Activated effector memory CD4-positive, alpha-beta T cell treated with Interleukin-2 at 50 U/mL for 16 hours (primary cell): ENCODE data around the gene MIER3.

Experiments used
- DNase-seq: peaks from one replicate; pipeline ENCODE4 v3.0.0-alpha.2; 2020

MIER3 gene

DNA sequence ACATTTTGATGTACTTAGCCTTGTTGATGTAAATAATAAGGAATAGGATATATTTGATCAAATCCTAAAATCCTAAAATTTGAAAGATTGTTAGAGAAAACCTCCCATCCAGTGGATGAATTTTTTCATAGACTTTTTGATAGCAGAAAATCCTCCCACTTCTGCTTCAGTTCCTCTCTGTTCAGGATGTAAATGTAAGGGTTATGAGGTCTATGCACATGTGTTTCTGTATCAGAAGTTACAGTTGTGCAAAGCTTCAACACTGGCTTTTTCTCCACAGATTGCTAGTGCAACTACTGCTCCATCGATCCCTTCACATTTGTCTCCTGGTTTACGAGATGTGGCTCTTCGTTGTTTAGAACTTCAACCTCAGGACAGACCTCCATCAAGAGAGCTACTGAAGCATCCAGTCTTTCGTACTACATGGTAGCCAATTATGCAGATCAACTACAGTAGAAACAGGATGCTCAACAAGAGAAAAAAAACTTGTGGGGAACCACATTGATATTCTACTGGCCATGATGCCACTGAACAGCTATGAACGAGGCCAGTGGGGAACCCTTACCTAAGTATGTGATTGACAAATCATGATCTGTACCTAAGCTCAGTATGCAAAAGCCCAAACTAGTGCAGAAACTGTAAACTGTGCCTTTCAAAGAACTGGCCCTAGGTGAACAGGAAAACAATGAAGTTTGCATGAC, 58.5 kb downstream of the MIER3 start:
- DNase-seq: no peak

DNA sequence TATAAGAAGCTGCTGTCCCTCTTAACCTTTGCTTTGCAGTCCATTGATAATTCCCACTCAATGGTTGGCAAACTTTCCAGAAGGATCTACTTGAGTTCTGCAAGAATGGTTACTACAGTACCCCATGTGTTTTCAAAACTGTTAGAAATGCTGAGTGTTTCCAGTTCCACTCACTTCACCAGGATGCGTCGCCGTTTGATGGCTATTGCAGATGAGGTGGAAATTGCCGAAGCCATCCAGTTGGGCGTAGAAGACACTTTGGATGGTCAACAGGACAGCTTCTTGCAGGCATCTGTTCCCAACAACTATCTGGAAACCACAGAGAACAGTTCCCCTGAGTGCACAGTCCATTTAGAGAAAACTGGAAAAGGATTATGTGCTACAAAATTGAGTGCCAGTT, 70.4 kb downstream of the MIER3 start:
- DNase-seq: no peak

DNA sequence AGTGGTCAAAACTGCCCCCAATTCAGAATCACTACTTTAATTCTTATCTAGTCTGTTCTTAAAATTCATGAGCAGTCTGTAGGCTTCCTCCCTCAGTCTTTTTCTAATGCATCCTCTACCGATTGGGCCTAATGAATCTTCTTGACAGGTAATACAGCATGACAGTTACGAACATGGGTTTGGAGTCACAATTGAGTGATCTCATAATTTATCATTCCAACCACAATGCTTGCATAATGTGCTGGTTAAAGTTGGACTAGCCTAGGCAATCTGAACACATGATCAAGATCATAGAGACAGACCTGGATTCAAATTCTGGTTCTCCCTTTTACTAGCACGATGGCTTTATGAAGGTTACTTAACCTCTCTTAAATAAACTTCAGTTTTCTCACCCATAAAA, 75.6 kb downstream of the MIER3 start:
- DNase-seq: no peak

DNA sequence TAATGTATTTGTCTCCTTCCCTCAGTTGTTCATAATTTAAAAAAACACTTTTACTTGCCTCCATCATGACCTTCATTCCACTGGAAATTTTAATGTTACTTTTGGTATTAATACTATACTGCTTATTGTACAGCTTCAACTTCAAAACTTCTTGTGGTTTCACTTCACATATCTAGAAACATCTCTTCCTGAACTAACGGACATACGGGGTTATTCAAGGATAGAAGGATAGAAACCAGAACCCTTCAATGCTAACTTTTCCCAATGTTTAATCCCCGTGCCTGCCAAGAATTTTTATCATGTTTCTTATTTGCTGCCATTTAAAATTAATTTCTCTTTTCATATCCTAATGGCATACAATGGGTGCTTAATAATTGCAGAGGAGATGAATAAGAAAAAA, 78.9 kb downstream of the MIER3 start:
- DNase-seq: no peak

DNA sequence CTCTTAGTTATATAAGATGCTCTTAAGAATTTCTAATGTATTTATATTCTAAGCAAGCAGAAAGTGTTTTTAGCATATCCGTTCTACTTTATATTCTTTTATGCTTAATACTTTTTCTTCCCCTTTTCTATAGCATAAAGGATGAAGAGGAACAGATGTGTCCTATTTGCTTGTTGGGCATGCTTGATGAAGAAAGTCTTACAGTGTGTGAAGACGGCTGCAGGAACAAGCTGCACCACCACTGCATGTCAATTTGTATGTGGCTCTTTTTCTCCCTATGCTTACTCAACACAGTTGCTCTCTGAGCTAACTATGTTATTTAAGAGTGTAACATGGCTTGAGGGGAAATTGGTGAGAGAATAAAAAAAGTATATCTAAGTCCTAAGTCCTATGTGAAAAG, 80.1 kb downstream of the MIER3 start:
- DNase-seq: no peak
